Ectodermal cell (in vitro differentiated cells): Measurements from ENCODE around the gene MEF2D.

Experiments
- H3K27ac ChIP-seq: 2 replicates; pipeline ENCODE4 v1.7.0; 2013; ENCODE audit warnings: mild to moderate bottlenecking, low read depth, low read length; ENCODE audit not compliant: insufficient read depth, poor library complexity, severe bottlenecking
- H3K27me3 ChIP-seq: 2 replicates; pipeline ENCODE4 v1.7.0; 2013; ENCODE audit warnings: mild to moderate bottlenecking, low read length; ENCODE audit not compliant: insufficient read depth, control insufficient read depth, poor library complexity, severe bottlenecking
- H3K36me3 ChIP-seq: one replicate; pipeline ENCODE4 v1.7.0; 2013; ENCODE audit warnings: low read length; ENCODE audit not compliant: control insufficient read depth, insufficient read depth
- H3K4me1 ChIP-seq: one replicate; pipeline ENCODE4 v1.7.0; 2013; ENCODE audit warnings: low read length; ENCODE audit not compliant: control insufficient read depth, insufficient read depth
- H3K4me3 ChIP-seq: 2 replicates; pipeline ENCODE4 v1.7.0; 2013; ENCODE audit warnings: low read depth, low read length, control low read depth; ENCODE audit not compliant: insufficient read depth
- H3K9me3 ChIP-seq: 2 replicates; pipeline ENCODE4 v1.7.0; 2013; ENCODE audit warnings: mild to moderate bottlenecking, low read length, moderate library complexity; ENCODE audit not compliant: control insufficient read depth
- WGBS, 2 experiments: methylation state at CpG; one replicate each; pipeline ENCODE4 v1.1.7; 2013; ENCODE audit warnings: missing lambda C conversion rate in 2 of 2; 5-methylcytosine and 5-hydroxymethylcytosine counted together

Gene MEF2D

DNA sequence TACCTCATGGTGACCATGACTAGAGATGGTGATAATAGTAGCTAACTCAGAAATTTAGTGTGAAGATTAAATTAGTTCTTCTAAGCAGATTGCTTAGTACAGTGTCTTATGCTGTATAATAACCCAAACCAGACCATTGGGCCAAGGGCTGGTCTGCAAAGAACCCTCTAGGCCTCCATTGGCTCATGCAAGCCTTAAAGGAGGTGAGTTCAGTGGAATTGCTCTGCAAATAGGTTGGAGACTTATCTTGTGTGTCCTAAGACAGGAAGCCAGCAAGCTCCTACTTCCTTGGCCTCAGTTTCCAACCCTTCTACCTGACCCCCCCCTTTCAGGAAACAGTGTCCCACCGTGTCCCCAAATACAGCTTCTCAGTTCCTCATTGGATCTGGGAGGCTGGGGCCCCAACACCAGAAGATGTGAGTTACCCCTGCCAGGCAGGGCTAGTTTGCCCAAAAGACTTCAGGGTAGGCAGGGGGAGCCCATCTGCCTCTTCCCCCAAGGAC, 1.9 kb upstream of the MEF2D start:
- H3K36me3 ChIP-seq: no peaks in the 10 kb centered on the region
- no peak overlapping the region for H3K4me3 ChIP-seq
- no peaks in the 10 kb centered on the region for H3K9me3 ChIP-seq
- WGBS, 2 experiments: 73 to 76% methylated on average over 1 of the region's 1 CpG
- peaks cover 6% of the 10 kb centered on the region for H3K27me3 ChIP-seq
- no peak overlapping the region for H3K27ac ChIP-seq
- peaks cover 44% of the 10 kb centered on the region for H3K4me1 ChIP-seq

DNA sequence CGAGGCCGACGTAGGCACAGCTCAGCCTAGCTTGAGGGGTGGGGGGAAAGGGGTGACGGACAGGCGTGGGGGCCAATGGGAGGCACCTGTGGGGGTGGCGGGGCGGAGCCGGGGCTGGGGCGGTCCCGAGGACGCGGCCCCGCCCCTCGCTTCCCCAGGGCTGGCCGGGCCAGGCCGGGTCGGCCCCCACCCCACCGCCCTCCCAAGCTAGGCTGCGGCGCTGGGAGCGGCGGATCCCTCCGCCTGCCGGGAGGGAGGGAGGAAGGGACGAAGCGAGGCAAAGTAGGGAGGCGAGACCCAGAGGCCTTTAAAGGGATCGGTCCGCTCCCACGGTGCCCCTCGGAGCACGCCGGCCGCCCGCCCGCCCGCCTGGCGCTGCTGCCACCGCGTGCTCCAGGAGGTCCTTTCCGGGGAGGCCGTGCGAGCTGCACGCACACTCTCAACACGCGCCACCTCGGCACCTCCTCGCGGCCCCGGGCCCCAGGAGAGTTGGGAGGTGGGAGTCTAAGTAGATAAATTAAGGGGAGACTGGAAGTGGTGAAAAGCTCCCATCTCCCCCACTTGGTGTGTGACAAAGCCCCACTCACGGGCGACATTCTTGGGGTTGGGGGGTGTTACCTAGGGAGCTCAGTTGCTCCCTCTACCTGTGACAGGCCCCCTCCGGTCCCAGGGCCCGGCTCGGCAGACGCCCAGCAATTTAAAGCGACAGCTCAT, 375 bp upstream of the MEF2D start:
- Histone ChIP-seq H3K27ac (peak overlapping the region; percentile 82), H3K4me3 (peak overlapping the region; percentile 93), H3K27me3 (peaks cover 6% of the 10 kb centered on the region), H3K4me1 (peaks cover 56% of the 10 kb centered on the region), H3K9me3 (no peaks in the 10 kb centered on the region), H3K36me3 (no peaks in the 10 kb centered on the region)
- 1% methylated on average over 57 of the region's 57 CpGs for WGBS, 2 experiments

DNA sequence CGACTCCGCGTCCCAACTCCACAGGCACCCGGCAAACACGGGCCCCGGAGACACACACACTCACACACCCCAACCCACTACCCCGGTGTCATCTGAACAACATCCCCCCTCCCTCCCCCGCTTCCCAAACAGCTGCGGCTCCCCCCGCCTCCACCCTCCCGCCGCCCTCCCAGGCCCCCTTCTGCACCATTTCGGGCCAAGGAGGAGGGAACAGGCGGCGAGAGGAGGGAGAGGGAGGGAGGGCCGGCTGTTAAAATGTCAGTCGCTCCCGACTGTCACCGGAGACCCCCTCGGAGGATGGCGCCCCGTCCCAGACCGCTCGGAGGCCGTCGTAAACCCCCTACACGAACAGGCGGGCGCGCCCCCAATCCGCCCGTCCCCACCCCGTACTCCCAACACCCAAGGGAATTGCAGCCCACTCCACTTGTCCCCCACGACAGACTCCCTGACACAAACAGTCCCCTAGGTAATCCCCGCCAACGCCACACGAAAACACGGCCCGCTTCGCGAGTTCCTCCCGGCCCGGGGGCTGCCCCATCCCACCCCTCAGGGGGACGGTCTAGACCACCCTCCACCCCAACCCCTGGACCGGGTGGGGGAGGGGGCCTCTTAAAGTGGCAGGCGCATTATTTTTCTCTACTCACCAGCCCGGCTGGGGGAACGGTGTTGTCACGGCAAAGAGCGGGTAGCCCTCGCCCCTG, 583 bp downstream of the MEF2D start:
- peak overlapping the region; percentile 93 for H3K4me3 ChIP-seq
- peaks cover 6% of the 10 kb centered on the region for H3K27me3 ChIP-seq
- peaks cover 56% of the 10 kb centered on the region for H3K4me1 ChIP-seq
- no peaks in the 10 kb centered on the region for H3K9me3 ChIP-seq
- H3K27ac ChIP-seq: peak overlapping the region; percentile 82
- H3K36me3 ChIP-seq: no peaks in the 10 kb centered on the region
- 0% methylated on average over 46 of the region's 51 CpGs for WGBS, 2 experiments

DNA sequence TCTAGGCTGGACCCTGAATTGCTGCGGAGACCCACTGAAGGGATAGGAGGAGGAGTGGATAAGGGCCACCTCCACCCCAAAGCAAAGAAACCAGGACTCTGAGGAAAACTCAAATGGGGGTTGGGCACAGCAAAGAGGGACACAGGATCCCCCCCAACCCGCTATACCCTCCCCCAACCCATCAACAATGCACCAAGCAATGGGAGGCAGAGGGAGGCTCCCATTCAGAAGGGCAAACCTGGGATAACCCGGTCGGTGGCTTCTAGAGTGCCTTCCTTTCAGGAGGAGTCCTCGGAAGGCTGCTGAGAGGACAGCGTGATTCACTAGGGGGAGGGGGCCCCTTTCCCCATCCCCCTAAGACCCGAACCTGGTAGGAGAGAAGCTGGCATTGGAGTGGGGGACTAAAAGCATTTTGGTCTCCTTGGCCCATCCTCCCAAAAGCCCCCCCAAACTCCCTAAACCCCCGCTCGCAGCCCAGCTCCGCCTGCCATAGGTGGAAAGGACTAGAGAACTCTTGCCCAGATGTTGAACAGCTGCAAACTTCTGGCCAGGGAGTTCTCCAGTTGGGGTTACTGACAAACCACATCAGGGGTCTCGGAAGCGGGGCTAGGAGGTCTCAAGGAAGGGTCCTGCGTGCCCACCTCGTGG, 1.3 kb downstream of the MEF2D start:
- H3K9me3 ChIP-seq: no peaks in the 10 kb centered on the region
- H3K4me3 ChIP-seq: peak overlapping the region; percentile 93
- no peaks in the 10 kb centered on the region for H3K36me3 ChIP-seq
- 1% methylated on average over 14 of the region's 14 CpGs for WGBS, 2 experiments
- H3K27ac ChIP-seq: no peak overlapping the region
- peaks cover 51% of the 10 kb centered on the region for H3K4me1 ChIP-seq
- H3K27me3 ChIP-seq: peaks cover 6% of the 10 kb centered on the region

DNA sequence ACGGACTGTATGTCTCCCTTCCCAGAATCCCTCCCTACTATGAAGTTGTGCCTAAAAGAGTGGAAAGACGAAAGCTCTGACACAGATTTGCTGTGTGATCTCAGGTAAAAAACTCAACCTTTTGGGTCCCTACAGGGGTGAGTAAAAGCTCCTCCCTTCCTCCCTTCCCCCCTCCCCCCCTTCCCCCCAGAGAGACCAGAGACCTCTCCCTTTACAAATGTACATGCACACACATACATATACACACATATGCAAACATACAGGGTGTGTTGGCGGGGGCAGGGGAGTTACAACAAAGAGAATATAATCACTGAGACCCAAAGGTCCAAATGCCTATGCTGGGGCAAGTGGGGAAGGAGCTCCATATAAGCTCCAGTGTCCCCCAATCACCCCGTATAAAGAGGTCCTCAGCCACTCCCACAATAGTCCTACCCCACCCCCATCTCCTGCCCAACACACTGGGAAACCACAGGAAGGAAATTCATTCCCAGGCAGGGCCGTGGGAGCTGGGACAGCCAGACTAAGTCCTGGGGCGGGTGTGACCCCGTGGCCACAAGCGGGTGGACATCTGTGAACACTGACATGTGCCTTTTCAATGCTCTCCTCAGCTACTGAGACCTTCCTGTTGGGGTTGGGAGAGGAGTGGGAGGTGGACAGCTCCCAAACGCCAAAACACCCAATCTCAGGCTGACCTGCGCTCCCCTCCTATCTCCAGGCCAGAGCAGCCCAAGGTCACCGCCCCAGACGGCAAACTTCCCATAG, 2.0 kb downstream of the MEF2D start:
- Histone ChIP-seq H3K4me3 (peak overlapping the region; percentile 93), H3K4me1 (peaks cover 49% of the 10 kb centered on the region), H3K36me3 (no peaks in the 10 kb centered on the region), H3K27ac (no peak overlapping the region), H3K27me3 (peaks cover 6% of the 10 kb centered on the region), H3K9me3 (no peaks in the 10 kb centered on the region)
- WGBS, 2 experiments: 18 to 24% methylated on average over 12 of the region's 12 CpGs

DNA sequence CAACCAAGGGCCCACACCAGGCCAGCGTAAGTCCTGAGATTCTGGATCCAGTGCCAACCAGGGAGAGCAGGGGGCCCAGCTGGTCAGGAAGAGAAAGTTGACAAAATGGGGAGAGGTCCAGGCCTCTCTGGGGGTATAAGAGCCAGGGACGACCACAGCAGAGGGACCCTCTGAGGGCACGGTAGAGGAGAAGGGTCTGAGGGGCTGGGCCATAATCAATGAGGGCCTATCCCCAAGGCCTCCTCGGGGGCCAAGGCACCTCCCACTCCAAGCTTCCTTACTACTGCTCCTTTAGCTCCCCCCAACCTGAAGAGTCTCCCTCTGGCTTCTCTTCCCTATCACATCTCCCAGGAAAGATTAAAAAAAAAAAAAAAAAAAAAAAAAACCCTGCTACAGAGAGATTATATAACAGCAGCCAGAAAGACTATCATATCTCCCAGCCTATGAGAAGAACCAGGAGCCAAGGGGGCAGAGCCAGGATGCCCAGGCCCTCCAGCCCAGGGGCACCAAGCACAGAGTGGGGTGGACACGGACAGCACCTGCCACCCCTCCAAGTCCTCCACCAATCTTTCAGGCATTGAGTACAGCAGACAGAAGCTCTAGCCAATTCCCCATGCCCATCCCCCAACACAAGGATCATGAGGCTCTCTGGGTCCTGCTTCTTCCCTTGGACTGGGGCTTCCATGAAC, 2.7 kb downstream of the MEF2D start:
- WGBS, 2 experiments: 69 to 70% methylated on average over 5 of the region's 5 CpGs
- H3K9me3 ChIP-seq: no peaks in the 10 kb centered on the region
- no peaks in the 10 kb centered on the region for H3K36me3 ChIP-seq
- H3K4me1 ChIP-seq: peaks cover 51% of the 10 kb centered on the region
- H3K4me3 ChIP-seq: no peak overlapping the region
- H3K27ac ChIP-seq: no peak overlapping the region
- H3K27me3 ChIP-seq: peaks cover 6% of the 10 kb centered on the region

DNA sequence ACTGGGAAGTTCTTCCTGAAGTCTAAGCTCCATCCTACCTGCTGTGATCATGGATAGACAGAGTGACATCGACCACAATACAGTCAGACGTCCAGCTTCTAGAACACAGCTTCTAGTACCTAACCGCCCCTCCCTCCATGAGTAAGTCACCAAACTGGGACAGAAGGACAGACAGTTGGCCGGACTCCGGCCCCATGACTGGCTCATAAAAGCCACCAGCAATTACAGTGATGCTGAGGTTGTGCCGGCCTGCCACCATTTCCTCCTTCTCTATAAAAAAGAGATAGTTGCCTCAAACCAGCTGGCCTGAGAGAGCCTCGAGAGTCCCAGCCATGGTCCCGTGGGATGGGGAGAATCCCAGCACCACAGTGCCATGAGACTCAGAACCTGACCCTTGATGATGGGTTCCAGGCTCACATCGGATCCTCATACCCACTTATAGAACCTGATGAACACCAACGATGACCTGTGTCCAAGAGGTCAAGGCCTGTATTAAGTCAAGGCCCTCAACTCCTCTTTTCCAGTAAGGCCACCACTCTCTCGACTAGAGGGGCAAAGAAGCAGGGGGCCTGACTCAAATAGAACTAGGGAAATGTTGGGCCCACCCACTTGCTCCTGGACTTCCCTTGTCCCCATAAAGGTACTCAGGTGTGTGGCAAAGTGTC, 3.4 kb downstream of the MEF2D start:
- no peaks in the 10 kb centered on the region for H3K9me3 ChIP-seq
- WGBS, 2 experiments: 78 to 80% methylated on average over 11 of the region's 11 CpGs
- H3K27ac ChIP-seq: no peak overlapping the region
- peaks cover 51% of the 10 kb centered on the region for H3K4me1 ChIP-seq
- H3K4me3 ChIP-seq: no peak overlapping the region
- peaks cover under 1% of the 10 kb centered on the region for H3K27me3 ChIP-seq
- H3K36me3 ChIP-seq: no peaks in the 10 kb centered on the region

DNA sequence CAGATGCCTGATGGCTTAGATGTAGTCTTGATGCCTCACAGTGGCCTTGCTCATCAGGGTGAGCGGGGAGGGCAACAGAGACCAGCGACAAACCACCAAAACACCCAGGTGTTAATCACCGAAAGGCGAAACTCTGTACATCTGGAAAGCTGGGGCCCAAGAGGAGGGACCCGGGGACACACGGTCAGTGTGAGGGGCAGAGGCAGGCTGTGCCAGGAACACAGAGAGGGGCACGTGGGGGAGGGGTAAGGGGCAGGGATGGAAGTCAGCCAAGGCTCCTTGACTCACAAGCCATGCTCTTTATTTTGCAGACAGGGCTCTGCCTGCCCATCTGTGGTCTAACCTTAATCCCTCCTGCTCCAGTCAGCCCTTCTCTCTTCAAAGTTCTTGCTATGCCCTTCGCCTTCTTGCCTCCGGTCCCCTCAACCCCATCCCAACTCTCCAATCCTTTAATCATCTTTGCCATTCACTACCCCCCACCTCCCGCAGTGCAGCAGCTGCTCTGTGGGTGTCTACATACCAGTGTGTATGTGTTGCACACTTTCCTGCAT, 4.3 kb downstream of the MEF2D start:
- H3K4me3 ChIP-seq: no peak overlapping the region
- no peak overlapping the region for H3K27ac ChIP-seq
- H3K27me3 ChIP-seq: no peaks in the 10 kb centered on the region
- H3K4me1 ChIP-seq: peaks cover 50% of the 10 kb centered on the region
- H3K36me3 ChIP-seq: no peaks in the 10 kb centered on the region
- 77% methylated on average over 10 of the region's 10 CpGs for WGBS, 2 experiments
- no peaks in the 10 kb centered on the region for H3K9me3 ChIP-seq
